Measurements from ENCODE around the gene OR4X2. TPM values are rescaled to one million over a fixed set of nuclear protein-coding genes. Genes with fewer than 3 reads are reported as not detected.
"Not testable (repeated sequence)": the region's sequence is repeated elsewhere in the genome, so short reads cannot be mapped to it uniquely, and the experiment has no call there.

The OR4X2 gene
- total RNA-seq, 1 experiment from 2014 or later, result not detected

GRCh38 chr11:48216510-48216909 is 28.4 kb upstream of the OR4X2 start, which contains the start of gene OR4B1:
TSS of gene OR4B1 (plus strand) at chr11:48216810. CDS start at chr11:48216810, 0 bp downstream.
- Histone ChIP-seq H3K4me2 (ENCODE audit: low read length) (no peak within 1 kb of the TSS), H3K27me3 (ENCODE audit: low read length) (no peaks in the 10 kb centered on the region), H2AFZ (ENCODE audit: low read length) (no peak within 1 kb of the TSS), H3K9me2 (replicated peaks; ENCODE audit: low read length) (no peaks in the 10 kb centered on the region), H3F3A (ENCODE audit: low read length, unreplicated experiment) (no peaks in the 10 kb centered on the region), H3K36me3 (ENCODE audit: low read depth, low read length) (no peaks in the 10 kb centered on the region), H3K79me2 (ENCODE audit: low read length) (no peaks in the 10 kb centered on the region), H3K9ac (ENCODE audit: low read length) (no peak within 1 kb of the TSS), H3K4me3 (ENCODE audit: low read length) (no peak within 1 kb of the TSS), H4K20me1 (ENCODE audit: low read length) (no peaks in the 10 kb centered on the region), H3K27ac (ENCODE audit: low read length) (no peak within 1 kb of the TSS), H3K9me3 (ENCODE audit: low read length) (no peaks in the 10 kb centered on the region), H3K4me1 (ENCODE audit: insufficient read depth, low read length) (no peaks in the 10 kb centered on the region)
- no TSS peak for BruUV-seq (replicated peaks)
- no peak for ATAC-seq
- POLR2A ChIA-PET (ENCODE audit: unreplicated experiment), result no interaction called here
- TF ChIP-seq CTCF (conservative IDR thresholded peaks at IDR 0.05; ENCODE audit: low read depth, low read length), result no peak
- TF ChIP-seq EZH2phosphoT487 (IDR thresholded peaks at IDR 0.05; ENCODE audit: borderline replicate concordance, low read length), result no peak
- no peak for TF ChIP-seq EZH2 (IDR thresholded peaks at IDR 0.05; ENCODE audit: low read length, unreplicated experiment)
- intact Hi-C loops (cut with micrococcal nuclease), result no loop called here
- CTCF ChIA-PET, result no interaction called here
- DNase-seq, result no peak

- no TSS peak for BruUV-seq (replicated peaks)
- Histone ChIP-seq H3K4me2 (ENCODE audit: low read length) (no peak overlapping the region), H2AFZ (ENCODE audit: low read length) (no peak overlapping the region), H3K9me3 (ENCODE audit: low read length) (no peaks in the 10 kb centered on the region), H3K4me3 (ENCODE audit: low read length) (no peak overlapping the region), H3K9ac (ENCODE audit: low read length) (no peak overlapping the region), H3K36me3 (ENCODE audit: low read depth, low read length) (no peaks in the 10 kb centered on the region), H3K9me2 (replicated peaks; ENCODE audit: low read length) (no peaks in the 10 kb centered on the region), H3K27ac (ENCODE audit: low read length) (no peak overlapping the region), H3K79me2 (ENCODE audit: low read length) (no peaks in the 10 kb centered on the region), H3K27me3 (ENCODE audit: low read length) (no peaks in the 10 kb centered on the region), H4K20me1 (ENCODE audit: low read length) (no peaks in the 10 kb centered on the region), H3F3A (ENCODE audit: low read length, unreplicated experiment) (no peaks in the 10 kb centered on the region), H3K4me1 (ENCODE audit: insufficient read depth, low read length) (no peaks in the 10 kb centered on the region)
- no peak for TF ChIP-seq CTCF (conservative IDR thresholded peaks at IDR 0.05; ENCODE audit: low read depth, low read length)
- no peak for TF ChIP-seq EZH2phosphoT487 (IDR thresholded peaks at IDR 0.05; ENCODE audit: borderline replicate concordance, low read length)
- no peak for TF ChIP-seq EZH2 (IDR thresholded peaks at IDR 0.05; ENCODE audit: low read length, unreplicated experiment)
- intact Hi-C loops (cut with micrococcal nuclease), result no loop called here
- ATAC-seq (no peak), DNase-seq (no peak)
- ChIA-PET POLR2A (ENCODE audit: unreplicated experiment) (no interaction called here), CTCF (interaction anchor here (0.7 kb wide), 1 partner anchor 64 kb away, joined by 3 read pairs; no protein-coding TSS in a partner anchor)
Observed at GRCh38 chr11:48228761-48229160, 16.1 kb upstream of the OR4X2 start.

GRCh38 chr11:48230057-48230456 is 14.8 kb upstream of the OR4X2 start:
- H3K27ac ChIP-seq (ENCODE audit: low read length); H3K27me3 ChIP-seq (ENCODE audit: low read length); H3K36me3 ChIP-seq (ENCODE audit: low read depth, low read length); intact Hi-C loops (cut with micrococcal nuclease); POLR2A ChIA-PET (ENCODE audit: unreplicated experiment); H3K9me2 ChIP-seq (replicated peaks; ENCODE audit: low read length); H2AFZ ChIP-seq (ENCODE audit: low read length); H4K20me1 ChIP-seq (ENCODE audit: low read length); H3K9me3 ChIP-seq (ENCODE audit: low read length); BruUV-seq (replicated peaks); H3K4me3 ChIP-seq (ENCODE audit: low read length); DNase-seq; H3K79me2 ChIP-seq (ENCODE audit: low read length); ATAC-seq; H3K4me1 ChIP-seq (ENCODE audit: insufficient read depth, low read length); CTCF ChIA-PET; H3K9ac ChIP-seq (ENCODE audit: low read length); H3F3A ChIP-seq (ENCODE audit: low read length, unreplicated experiment); H3K4me2 ChIP-seq (ENCODE audit: low read length): not testable (repeated sequence)
